Endodermal cell (in vitro differentiated cells): ENCODE measurements around the gene CARHSP1. TPM values are rescaled to one million over a fixed set of nuclear protein-coding genes. Genes with fewer than 3 reads are reported as not detected.

Source experiments
- DNase-seq: peaks from one replicate; pipeline ENCODE4 v3.0.0-alpha.2; 2017
- H3K27ac ChIP-seq: 2 replicates; pipeline ENCODE4 v1.5.1; 2013; ENCODE audit warnings: mild to moderate bottlenecking, low read depth, low read length, moderate library complexity
- H3K27me3 ChIP-seq: 2 replicates; pipeline ENCODE4 v1.6.1; 2013; ENCODE audit warnings: mild to moderate bottlenecking, low read length, moderate library complexity; ENCODE audit not compliant: insufficient read depth, control insufficient read depth, poor library complexity, severe bottlenecking
- H3K36me3 ChIP-seq: 2 replicates; pipeline ENCODE4 v1.7.0; 2013; ENCODE audit warnings: mild to moderate bottlenecking, low read length, moderate library complexity; ENCODE audit not compliant: control insufficient read depth, insufficient read depth
- H3K4me1 ChIP-seq: one replicate; pipeline ENCODE4 v1.7.0; 2013; ENCODE audit warnings: low read length; ENCODE audit not compliant: control insufficient read depth, insufficient read depth
- H3K4me3 ChIP-seq: 2 replicates; pipeline ENCODE4 v1.5.1; 2013; ENCODE audit warnings: mild to moderate bottlenecking, low read length, moderate library complexity
- H3K9ac ChIP-seq: 2 replicates; pipeline ENCODE4 v1.6.1; 2013; ENCODE audit warnings: mild to moderate bottlenecking, low read length, moderate library complexity; ENCODE audit not compliant: poor library complexity, severe bottlenecking; ENCODE audit errors: extremely low read depth
- H3K9me3 ChIP-seq: 2 replicates; pipeline ENCODE4 v1.6.1; 2013; ENCODE audit warnings: mild to moderate bottlenecking, low read length, moderate library complexity; ENCODE audit not compliant: control insufficient read depth
- H3K27ac Mint-ChIP-seq: 2 replicates; pipeline ENCODE4 v1.8.0; 2020; ENCODE audit warnings: mixed read lengths
- H3K27me3 Mint-ChIP-seq: 2 replicates; pipeline ENCODE4 v1.8.0; 2021; ENCODE audit warnings: mild to moderate bottlenecking, mixed read lengths; ENCODE audit not compliant: insufficient read depth
- H3K36me3 Mint-ChIP-seq: 2 replicates; pipeline ENCODE4 v1.8.0; 2020; ENCODE audit warnings: low read depth, mixed read lengths
- H3K4me1 Mint-ChIP-seq: 2 replicates; pipeline ENCODE4 v1.8.0; 2020; ENCODE audit warnings: mixed read lengths
- H3K4me3 Mint-ChIP-seq: 2 replicates; pipeline ENCODE4 v1.8.0; 2020; ENCODE audit warnings: mild to moderate bottlenecking, moderate library complexity, mixed read lengths
- H3K9me3 Mint-ChIP-seq: 2 replicates; pipeline ENCODE4 v1.8.0; 2020; ENCODE audit warnings: mild to moderate bottlenecking, mixed read lengths
- CTCF ChIP-seq: fragments of 200-600 bp; sonication (generic); conservative IDR thresholded peaks from 2 replicates; pipeline ENCODE4 v1.5.0; 2021; ENCODE audit warnings: antibody characterized with exemption, mild to moderate bottlenecking
- WGBS, 2 experiments: methylation state at CpG; one replicate each; pipeline versions ENCODE4 v1.1.5 to v1.1.7; 2013; ENCODE audit warnings: missing lambda C conversion rate in 2 of 2, mixed read lengths in 1 of 2; ENCODE audit not compliant: insufficient coverage in 1 of 2, insufficient read length in 1 of 2; 5-methylcytosine and 5-hydroxymethylcytosine counted together
- total RNA-seq, 2 donors: library from RNA; stranded (reverse); fragmentation: NEBNext Ultra II Directional in 1 of 2; extraction: Animal tissue kit (Norgen Biotek cat#: 25700) in 1 of 2; gene quantifications; 2 replicates in 1 of 2; 3 replicates in 1 of 2; pipeline ENCODE4 v1.2.1, GENCODE V29; 2021

Gene CARHSP1
- total RNA-seq, 2 donors from 2014 or later = 233 to 275 TPM

- Histone ChIP-seq H3K9ac (no peak overlapping the region), H3K4me1 (no peaks in the 10 kb centered on the region), H3K27me3 (no peaks in the 10 kb centered on the region), H3K9me3 (no peaks in the 10 kb centered on the region), H3K27ac (no peak overlapping the region), H3K4me3 (no peak overlapping the region), H3K36me3 (peaks cover 95% of the 10 kb centered on the region)
- peak overlapping the region; percentile 26 for H3K27ac Mint-ChIP-seq
- no peak for TF ChIP-seq CTCF
- 95 to 96% methylated on average over 4 to 9 of the region's 9 CpGs for WGBS, 2 experiments
- H3K4me3 Mint-ChIP-seq = no peak overlapping the region
- no peaks in the 10 kb centered on the region for H3K9me3 Mint-ChIP-seq
- DNase-seq = no peak
- H3K27me3 Mint-ChIP-seq = no peaks in the 10 kb centered on the region
- peaks cover 86% of the 10 kb centered on the region for H3K36me3 Mint-ChIP-seq
- peaks cover 2% of the 10 kb centered on the region for H3K4me1 Mint-ChIP-seq
These were observed 34.2 kb upstream of the CARHSP1 start for GRCh38 chr16:8903004-8903403.

- H3K27ac Mint-ChIP-seq = no peak overlapping the region
These were observed 32.6 kb upstream of the CARHSP1 start for GRCh38 chr16:8901320-8901861.

GRCh38 chr16:8900343-8900742 lies 31.5 kb upstream of the CARHSP1 start:
- Mint-ChIP-seq H3K36me3 (peaks cover 84% of the 10 kb centered on the region), H3K4me3 (no peak overlapping the region), H3K4me1 (no peaks in the 10 kb centered on the region), H3K27me3 (no peaks in the 10 kb centered on the region), H3K9me3 (no peaks in the 10 kb centered on the region), H3K27ac (peak overlapping the region; percentile 46)
- no peaks in the 10 kb centered on the region for H3K9me3 ChIP-seq
- no peaks in the 10 kb centered on the region for H3K4me1 ChIP-seq
- no peak for TF ChIP-seq CTCF
- no peaks in the 10 kb centered on the region for H3K27me3 ChIP-seq
- H3K27ac ChIP-seq = no peak overlapping the region
- H3K4me3 ChIP-seq = no peak overlapping the region
- H3K36me3 ChIP-seq = peaks cover 91% of the 10 kb centered on the region
- DNase-seq = no peak
- 94 to 96% methylated on average over 4 to 5 of the region's 5 CpGs for WGBS, 2 experiments
- no peak overlapping the region for H3K9ac ChIP-seq

More at GRCh38 chr16:8901320-8901861, 32.6 kb upstream of the CARHSP1 start:
- no peak for TF ChIP-seq CTCF
- no peaks in the 10 kb centered on the region for H3K4me1 Mint-ChIP-seq
- WGBS, 2 experiments = 93 to 94% methylated on average over 13 of the region's 13 CpGs
- Histone ChIP-seq H3K27me3 (no peaks in the 10 kb centered on the region), H3K9ac (no peak overlapping the region), H3K36me3 (peaks cover 93% of the 10 kb centered on the region), H3K27ac (no peak overlapping the region), H3K9me3 (no peaks in the 10 kb centered on the region), H3K4me3 (no peak overlapping the region), H3K4me1 (no peaks in the 10 kb centered on the region)
- peaks cover 88% of the 10 kb centered on the region for H3K36me3 Mint-ChIP-seq
- H3K27me3 Mint-ChIP-seq = no peaks in the 10 kb centered on the region
- H3K4me3 Mint-ChIP-seq = no peak overlapping the region
- H3K9me3 Mint-ChIP-seq = no peaks in the 10 kb centered on the region
- no peak for DNase-seq
